CD4-positive, alpha-beta memory T cell (primary cell): ENCODE measurements around the gene PFDN6. TPM values are rescaled to one million over a fixed set of nuclear protein-coding genes. Genes with fewer than 3 reads are reported as not detected.

Source experiments
- CTCF ChIA-PET: fragments of 350-600 bp; sonication (Branson Sonifier 250); formaldehyde crosslinking; loops from one replicate; lab custom pipeline; 2021; ENCODE audit warnings: inconsistent platforms; ENCODE audit not compliant: partially characterized antibody; lab: Charles Lee
- POLR2A ChIA-PET: fragments of 350-600 bp; sonication (Branson Sonifier 250); formaldehyde crosslinking; loops from one replicate; lab custom pipeline; 2021; ENCODE audit not compliant: partially characterized antibody; lab: Charles Lee
- DNase-seq, 5 donors: peaks; one replicate each; pipeline versions ENCODE4 v3.0.0 to v3.0.0-alpha.2; 2020 to 2022; ENCODE audit warnings: mixed read lengths in 1 of 5
- H3K27ac ChIP-seq: one replicate; pipeline ENCODE4 v1.7.0; 2013; ENCODE audit warnings: low read depth, low read length
- H3K27me3 ChIP-seq: 2 replicates; pipeline ENCODE4 v1.7.0; 2013; ENCODE audit warnings: mild to moderate bottlenecking, low read length, moderate library complexity; ENCODE audit not compliant: insufficient read depth
- H3K36me3 ChIP-seq: 2 replicates; pipeline ENCODE4 v1.7.0; 2013; ENCODE audit warnings: mild to moderate bottlenecking, low read length, moderate library complexity; ENCODE audit not compliant: insufficient read depth
- H3K4me1 ChIP-seq: 2 replicates; pipeline ENCODE4 v1.7.0; 2013; ENCODE audit warnings: mild to moderate bottlenecking, low read length, moderate library complexity; ENCODE audit not compliant: insufficient read depth
- H3K4me3 ChIP-seq, 2 donors: one replicate each; pipeline ENCODE4 v1.7.0; 2013; ENCODE audit warnings: low read length in 2 of 2, mild to moderate bottlenecking in 1 of 2
- H3K9me3 ChIP-seq, 2 donors: one replicate each; pipeline ENCODE4 v1.7.0; 2013; ENCODE audit warnings: low read length in 2 of 2, control low read depth in 1 of 2; ENCODE audit not compliant: control insufficient read depth in 1 of 2
- H3K27ac Mint-ChIP-seq, 7 donors: one replicate each; pipeline ENCODE4 v1.8.0; 2020 to 2021; ENCODE audit warnings: mixed read lengths in 7 of 7, mild to moderate bottlenecking in 6 of 7, inconsistent platforms in 3 of 7, moderate library complexity in 3 of 7
- H3K27me3 Mint-ChIP-seq, 2 donors: one replicate each; pipeline ENCODE4 v1.8.0; 2020 to 2021; ENCODE audit warnings: mixed read lengths in 2 of 2
- H3K36me3 Mint-ChIP-seq, 2 donors: one replicate each; pipeline ENCODE4 v1.8.0; 2020 to 2021; ENCODE audit warnings: mixed read lengths in 2 of 2, inconsistent platforms in 1 of 2, mild to moderate bottlenecking in 1 of 2
- H3K4me1 Mint-ChIP-seq, 4 donors: one replicate each; pipeline ENCODE4 v1.8.0; 2020 to 2021; ENCODE audit warnings: mixed read lengths in 4 of 4, mild to moderate bottlenecking in 1 of 4
- H3K4me3 Mint-ChIP-seq, 8 donors: one replicate each; pipeline ENCODE4 v1.8.0; 2020 to 2021; ENCODE audit warnings: mixed read lengths in 8 of 8, mild to moderate bottlenecking in 7 of 8, moderate library complexity in 6 of 8, inconsistent platforms in 3 of 8
- H3K9me3 Mint-ChIP-seq, 8 donors: one replicate each; pipeline ENCODE4 v1.8.0; 2020 to 2021; ENCODE audit warnings: mixed read lengths in 8 of 8, mild to moderate bottlenecking in 5 of 8, inconsistent platforms in 3 of 8, moderate library complexity in 1 of 8
- intact Hi-C: fragments of 100-400 bp; cut with micrococcal nuclease; formaldehyde crosslinking; loops from one replicate; pipeline ENCODE4 v1.15.1; 2023
- polyA plus RNA-seq, 2 donors: library from polyadenylated mRNA; unstranded; fragments of 300-500 nt; fragmentation: Illumina TruSeq; gene quantifications; one replicate each; pipeline ENCODE4 v1.2.3, GENCODE V29; 2021
- total RNA-seq, 2 experiments: library from RNA; stranded (reverse); gene quantifications; one replicate each; pipeline ENCODE4 v1.2.3, GENCODE V29; 2021

Gene PFDN6
- total and polyA plus RNA-seq, 4 experiments from 2014 or later: 33.1 to 45.5 (median 40.2) TPM

DNA sequence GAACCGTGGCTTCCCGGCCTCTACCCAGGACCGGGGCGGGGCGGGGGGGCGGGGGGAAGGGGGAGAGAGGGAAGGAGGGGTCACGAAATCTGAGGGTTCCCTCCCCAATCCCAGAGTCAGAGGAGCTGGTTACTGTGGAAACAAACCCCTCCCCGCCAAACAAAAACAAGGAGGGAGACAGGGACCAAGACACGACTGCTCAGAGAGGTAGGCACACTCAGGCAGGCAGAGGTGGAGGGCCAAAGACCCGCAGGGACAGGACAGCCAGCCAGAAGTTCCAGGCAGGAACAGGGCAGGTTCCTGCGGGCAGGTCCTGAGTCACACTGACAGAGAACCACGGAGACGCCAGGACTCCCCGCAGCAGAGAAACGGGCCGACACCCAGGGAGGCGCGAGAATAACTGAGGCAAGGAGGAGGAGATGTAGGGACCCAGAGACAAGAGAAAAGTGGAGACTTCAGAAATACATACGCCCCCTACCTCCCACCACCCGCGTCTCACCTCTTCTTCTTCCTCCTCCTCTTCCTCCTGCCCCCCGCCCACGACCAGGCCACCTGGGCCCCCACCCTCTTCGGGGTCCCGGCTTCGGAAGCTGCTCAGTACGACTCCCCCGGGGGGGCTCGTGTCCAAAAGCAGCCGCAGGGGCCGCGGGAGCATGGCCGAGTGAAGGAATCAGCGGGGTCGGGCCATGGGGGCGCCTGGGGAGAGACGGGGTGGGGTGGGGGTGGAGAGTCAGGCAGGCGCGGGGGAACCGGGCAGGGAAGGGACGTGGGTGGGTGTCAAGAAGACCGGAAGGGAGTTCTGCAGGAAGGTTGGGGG is 8.8 kb downstream of the PFDN6 start:
- H3K27me3 ChIP-seq: no peaks in the 10 kb centered on the region
- peak; percentile 68 to 85 (median 72) for DNase-seq
- H3K27ac Mint-ChIP-seq: peak overlapping the region; percentile 95 to 100 (median 99)
- peak overlapping the region; percentile 71 to 91 for H3K4me3 ChIP-seq
- peak overlapping the region; percentile 94 for H3K27ac ChIP-seq
- peaks cover 18 to 35% (median 26%) of the 10 kb centered on the region in 4 donors for H3K4me1 Mint-ChIP-seq
- peaks cover 0 to 4% of the 10 kb centered on the region in 2 donors for H3K27me3 Mint-ChIP-seq
- H3K9me3 Mint-ChIP-seq: peaks cover 0 to 2% (median 0%) of the 10 kb centered on the region in 8 donors
- CTCF ChIA-PET: interaction anchor here (0.9 to 4.8 kb wide), 6 partner anchors 9 to 50 kb away, joined by 3 to 35 read pairs (median 4); partner anchors contain the start of genes PFDN6, TAPBP and WDR46
- peaks cover 13 to 53% of the 10 kb centered on the region in 2 donors for H3K36me3 Mint-ChIP-seq
- intact Hi-C loops: loop anchor here (2.0 kb wide), 1 partner anchor 93 kb away; the partner anchor contains the start of gene KIFC1
- peaks cover 42% of the 10 kb centered on the region for H3K36me3 ChIP-seq
- H3K9me3 ChIP-seq: no peaks in the 10 kb centered on the region
- POLR2A ChIA-PET: interaction anchor here (1.0 to 7.4 kb wide), 15 partner anchors 9 to 326 kb away, joined by 3 to 150 read pairs (median 6); partner anchors contain the start of genes B3GALT4, CUTA, KIFC1 and PFDN6
- peak overlapping the region; percentile 99 for H3K4me3 Mint-ChIP-seq
- H3K4me1 ChIP-seq: peaks cover 27% of the 10 kb centered on the region

DNA sequence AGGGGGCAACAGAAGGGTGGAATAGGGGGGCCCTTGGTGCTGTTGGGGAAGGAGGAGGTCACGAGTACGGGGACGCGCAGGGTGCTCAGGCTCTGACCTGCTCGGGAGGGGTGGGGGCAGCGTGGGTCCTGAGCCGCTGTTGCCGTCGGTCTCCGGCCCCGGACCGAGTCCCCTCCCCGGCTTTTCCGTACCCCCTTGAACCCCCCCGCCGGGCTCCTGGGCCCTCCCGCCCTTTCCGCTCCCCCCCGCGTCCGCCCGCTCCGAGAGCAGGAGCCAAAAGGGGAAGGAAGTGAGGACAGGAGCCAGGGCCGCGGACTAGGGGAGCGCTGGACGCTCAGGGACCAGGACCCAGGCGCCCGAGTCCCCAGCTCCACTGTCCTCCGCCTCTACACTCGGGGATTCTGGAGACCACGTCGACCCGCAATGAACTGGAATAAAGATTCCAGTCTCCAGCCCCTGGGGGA is 9.4 kb downstream of the PFDN6 start, which contains the start of gene RGL2:
RGL2 (minus strand) TSS at position 170 of the 464 bp plus-strand sequence. CDS start 332 bp downstream, outside the sequence.
- Mint-ChIP-seq H3K27me3 (peaks cover 0 to 4% of the 10 kb centered on the region in 2 donors), H3K4me3 (peak within 1 kb of the TSS; percentile 99), H3K27ac (peak within 1 kb of the TSS; percentile 96 to 100 (median 99)), H3K4me1 (peaks cover 20 to 39% (median 30%) of the 10 kb centered on the region in 4 donors), H3K36me3 (peaks cover 19 to 59% of the 10 kb centered on the region in 2 donors), H3K9me3 (peaks cover 0 to 2% (median 0%) of the 10 kb centered on the region in 8 donors)
- Histone ChIP-seq H3K27ac (peak within 1 kb of the TSS; percentile 94), H3K4me1 (peaks cover 27% of the 10 kb centered on the region), H3K36me3 (peaks cover 41% of the 10 kb centered on the region), H3K4me3 (peak within 1 kb of the TSS; percentile 71 to 97), H3K9me3 (no peaks in the 10 kb centered on the region), H3K27me3 (no peaks in the 10 kb centered on the region)
- POLR2A ChIA-PET: interaction anchor here (1.0 to 7.4 kb wide), 24 partner anchors 9 to 1238 kb away, joined by 3 to 150 read pairs (median 6); partner anchors contain the start of genes B3GALT4, CUTA, HSD17B8 and KIFC1
- peak in 2 of 5 donors; percentile 62 to 75 for DNase-seq
- CTCF ChIA-PET: interaction anchor here (0.7 to 4.8 kb wide), 11 partner anchors 9 to 137 kb away, joined by 3 to 35 read pairs (median 5); partner anchors contain the start of genes B3GALT4, PFDN6, RPS18 and TAPBP
- intact Hi-C loops: loop anchor here (1.0 to 2.0 kb wide), 8 partner anchors 10 to 99 kb away; partner anchors contain the start of genes B3GALT4, KIFC1, PFDN6 and RXRB

DNA sequence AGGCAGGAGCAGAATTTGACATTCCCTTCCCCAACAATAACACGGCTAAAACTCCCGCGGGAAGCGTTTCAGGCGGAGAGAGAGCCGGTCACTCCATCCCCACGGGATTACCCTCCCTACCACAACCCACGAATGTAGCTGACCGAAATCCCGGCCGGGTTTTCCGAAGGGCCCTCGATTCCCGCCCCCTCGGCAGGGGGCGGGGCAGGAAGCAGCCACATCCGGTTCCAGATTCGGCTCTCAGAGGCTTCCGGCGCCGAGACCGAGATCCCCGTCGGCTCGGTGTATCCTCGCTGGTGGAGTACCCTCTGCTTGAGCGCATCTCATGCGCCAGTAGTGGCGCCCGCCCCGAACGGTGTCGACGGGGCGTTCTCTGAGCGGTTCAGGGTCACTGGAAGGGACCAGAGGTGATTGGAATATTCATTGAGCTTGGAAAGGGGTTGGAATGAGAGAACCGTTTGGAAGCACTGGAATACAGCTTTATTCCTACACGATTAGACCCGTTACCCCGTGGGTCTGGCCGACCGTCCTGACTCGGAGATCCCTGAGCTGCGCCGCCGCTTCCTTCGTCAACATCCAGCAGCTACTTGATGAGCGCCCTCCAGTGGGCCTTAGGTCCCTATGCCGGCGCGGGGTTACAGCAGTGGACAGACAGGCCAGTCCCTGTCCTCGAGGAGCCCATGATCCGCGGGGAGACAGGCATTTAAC is 10.0 kb downstream of the PFDN6 start:
- Histone ChIP-seq H3K27ac (peak overlapping the region; percentile 94), H3K4me1 (peaks cover 27% of the 10 kb centered on the region), H3K9me3 (no peaks in the 10 kb centered on the region), H3K4me3 (peak overlapping the region; percentile 71 to 97), H3K36me3 (peaks cover 41% of the 10 kb centered on the region), H3K27me3 (no peaks in the 10 kb centered on the region)
- peaks cover 21 to 55% of the 10 kb centered on the region in 2 donors for H3K36me3 Mint-ChIP-seq
- peak; percentile 91 to 94 (median 93) for DNase-seq
- ChIA-PET POLR2A (interaction anchor here (0.6 to 7.4 kb wide), 34 partner anchors 9 to 1238 kb away, joined by 3 to 150 read pairs (median 4); partner anchors contain the start of genes B3GALT4, BAK1, CUTA and HSD17B8), CTCF (interaction anchor here (0.7 to 4.8 kb wide), 13 partner anchors 10 to 138 kb away, joined by 3 to 35 read pairs (median 5); partner anchors contain the start of genes B3GALT4, CUTA, PFDN6 and RPS18)
- peaks cover 0 to 4% of the 10 kb centered on the region in 2 donors for H3K27me3 Mint-ChIP-seq
- peaks cover 0 to 2% (median 0%) of the 10 kb centered on the region in 8 donors for H3K9me3 Mint-ChIP-seq
- H3K27ac Mint-ChIP-seq: peak overlapping the region; percentile 96 to 100 (median 99)
- intact Hi-C loops: loop anchor here (1.0 to 2.0 kb wide), 8 partner anchors 10 to 99 kb away; partner anchors contain the start of genes B3GALT4, KIFC1, PFDN6 and RXRB
- H3K4me3 Mint-ChIP-seq: peak overlapping the region; percentile 99
- H3K4me1 Mint-ChIP-seq: peaks cover 22 to 42% (median 31%) of the 10 kb centered on the region in 4 donors

DNA sequence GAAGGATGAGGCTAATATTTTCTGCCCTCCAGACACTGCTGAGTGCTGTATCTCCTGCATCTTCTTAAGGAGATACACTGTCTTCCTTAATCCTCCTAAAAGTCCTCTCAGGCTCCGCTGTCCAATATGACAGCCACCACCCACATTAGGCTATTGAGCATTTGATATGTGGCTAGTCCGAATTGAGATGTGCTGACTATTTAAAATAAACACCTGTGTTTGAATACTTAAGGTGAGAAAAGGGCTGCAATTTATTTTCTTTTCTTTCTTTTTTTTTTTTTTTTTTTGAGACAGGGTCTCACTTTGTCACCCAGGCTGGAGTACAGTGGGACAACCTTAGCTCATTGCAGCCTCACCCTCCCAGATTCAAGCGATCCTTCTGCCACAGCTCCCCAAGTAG is 12.5 kb downstream of the PFDN6 start:
- peaks cover 0 to 2% (median 0%) of the 10 kb centered on the region in 8 donors for H3K9me3 Mint-ChIP-seq
- no peak for DNase-seq
- ChIA-PET POLR2A (interaction anchor here (0.9 to 7.4 kb wide), 7 partner anchors 11 to 43 kb away, joined by 3 to 117 read pairs (median 29); partner anchors contain the start of genes B3GALT4, PFDN6, RPS18 and TAPBP), CTCF (interaction anchor here (0.6 to 4.8 kb wide), 5 partner anchors 10 to 43 kb away, joined by 3 to 35 read pairs (median 8); partner anchors contain the start of genes PFDN6, RPS18, TAPBP and VPS52)
- peak overlapping the region in 5 of 7 donors; percentile 4 to 96 (median 59) for H3K27ac Mint-ChIP-seq
- peak overlapping the region in 1 of 8 donors; percentile 15 for H3K4me3 Mint-ChIP-seq
- Histone ChIP-seq H3K4me1 (peaks cover 44% of the 10 kb centered on the region), H3K36me3 (peaks cover 39% of the 10 kb centered on the region), H3K27ac (no peak overlapping the region), H3K4me3 (no peak overlapping the region), H3K27me3 (no peaks in the 10 kb centered on the region), H3K9me3 (no peaks in the 10 kb centered on the region)
- H3K4me1 Mint-ChIP-seq: peaks cover 23 to 55% (median 39%) of the 10 kb centered on the region in 4 donors
- H3K27me3 Mint-ChIP-seq: peaks cover 0 to 4% of the 10 kb centered on the region in 2 donors
- intact Hi-C loops: no loop called here
- peaks cover 21 to 62% of the 10 kb centered on the region in 2 donors for H3K36me3 Mint-ChIP-seq

DNA sequence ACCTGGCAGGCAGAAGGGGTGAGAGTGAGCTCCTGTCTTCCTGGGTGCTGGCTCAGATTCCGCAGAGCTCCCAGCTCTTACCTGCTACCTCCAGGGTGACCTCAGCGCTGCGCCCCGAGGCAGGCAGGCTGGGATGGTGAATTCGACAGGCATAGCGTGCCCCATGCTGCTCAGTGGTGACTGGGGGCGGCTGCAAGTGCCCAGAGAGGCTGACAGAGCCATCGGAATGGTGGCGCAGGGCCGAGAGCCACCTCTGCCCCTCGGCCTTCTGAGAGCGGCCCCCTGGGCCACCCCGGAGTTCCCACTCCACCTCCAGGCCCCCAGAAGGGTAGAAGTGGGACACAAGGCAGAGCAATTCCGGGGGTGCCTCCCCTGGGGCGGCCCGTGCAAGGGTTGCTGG is 14.8 kb downstream of the PFDN6 start:
- POLR2A ChIA-PET: interaction anchor here (1.0 to 4.4 kb wide), 3 partner anchors 9 to 40 kb away, joined by 3 to 29 read pairs (median 7); partner anchors contain the start of genes PFDN6 and TAPBP
- Histone ChIP-seq H3K9me3 (no peaks in the 10 kb centered on the region), H3K27ac (no peak overlapping the region), H3K4me3 (no peak overlapping the region), H3K27me3 (no peaks in the 10 kb centered on the region), H3K36me3 (peaks cover 45% of the 10 kb centered on the region), H3K4me1 (peaks cover 46% of the 10 kb centered on the region)
- Mint-ChIP-seq H3K9me3 (peaks cover 0 to 2% (median 0%) of the 10 kb centered on the region in 8 donors), H3K4me3 (no peak overlapping the region), H3K36me3 (peaks cover 28 to 68% of the 10 kb centered on the region in 2 donors), H3K27ac (peak overlapping the region in 4 of 7 donors; percentile 24 to 82 (median 52)), H3K27me3 (no peaks in the 10 kb centered on the region), H3K4me1 (peaks cover 26 to 59% (median 39%) of the 10 kb centered on the region in 4 donors)
- intact Hi-C loops: no loop called here
- no peak for DNase-seq
- CTCF ChIA-PET: no interaction called here

DNA sequence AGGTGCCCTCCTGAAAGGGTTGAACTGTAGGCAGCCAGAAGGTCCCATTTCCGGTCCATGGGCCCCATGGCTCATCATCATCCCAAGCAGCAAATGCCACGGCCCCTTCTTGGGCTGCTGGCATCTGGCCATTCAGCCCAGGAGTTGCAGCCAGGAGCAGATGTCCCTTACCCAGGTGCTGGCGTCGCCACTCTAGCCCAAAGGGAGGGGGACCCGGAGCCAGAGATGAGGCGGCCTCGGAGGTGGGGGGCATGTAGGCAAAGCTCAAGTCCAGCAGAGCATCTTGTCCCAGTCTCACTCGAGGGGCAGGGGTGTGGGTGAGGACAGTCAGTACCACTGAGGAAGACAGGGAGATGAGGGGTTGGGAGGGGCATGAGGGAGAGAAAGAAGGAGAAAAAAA is 15.7 kb downstream of the PFDN6 start:
- peaks cover 45% of the 10 kb centered on the region for H3K36me3 ChIP-seq
- peaks cover 45% of the 10 kb centered on the region for H3K4me1 ChIP-seq
- Mint-ChIP-seq H3K27me3 (no peaks in the 10 kb centered on the region), H3K36me3 (peaks cover 28 to 60% of the 10 kb centered on the region in 2 donors), H3K9me3 (no peaks in the 10 kb centered on the region), H3K4me3 (no peak overlapping the region), H3K27ac (peak overlapping the region in 3 of 7 donors; percentile 7 to 67 (median 57)), H3K4me1 (peaks cover 21 to 50% (median 34%) of the 10 kb centered on the region in 4 donors)
- ChIA-PET CTCF (interaction anchor here (1.3 kb wide), 1 partner anchor 12 kb away, joined by 3 read pairs; no protein-coding TSS in a partner anchor), POLR2A (interaction anchor here (1.0 to 2.0 kb wide), 2 partner anchors 15 to 39 kb away, joined by 3 to 7 read pairs; partner anchors contain the start of gene PFDN6)
- no peak overlapping the region for H3K27ac ChIP-seq
- intact Hi-C loops: no loop called here
- no peak overlapping the region for H3K4me3 ChIP-seq
- H3K27me3 ChIP-seq: no peaks in the 10 kb centered on the region
- no peaks in the 10 kb centered on the region for H3K9me3 ChIP-seq
- DNase-seq: no peak
